Ishikawa (cell line): Measurements from ENCODE around the gene GALM.
A peak's percentile ranks its signal among the peaks of the same experiment; 100 is the strongest.

Experiments
- CEBPB ChIP-seq: IDR thresholded peaks from 2 replicates; pipeline ENCODE4 v1.6.1; 2012
- CREB1 ChIP-seq: IDR thresholded peaks from 2 replicates; pipeline ENCODE4 v1.6.1; 2012; ENCODE audit warnings: low read depth
- EGR1 ChIP-seq: IDR thresholded peaks from 2 replicates; pipeline ENCODE4 v1.6.1; 2012
- EP300 ChIP-seq: IDR thresholded peaks from 2 replicates; pipeline ENCODE4 v1.6.1; 2012; ENCODE audit warnings: borderline replicate concordance
- FOXM1 ChIP-seq: IDR thresholded peaks from 2 replicates; pipeline ENCODE4 v1.6.1; 2012; ENCODE audit warnings: low read depth, borderline replicate concordance
- MAX ChIP-seq: IDR thresholded peaks from 2 replicates; pipeline ENCODE4 v1.6.1; 2012
- NFIC ChIP-seq: IDR thresholded peaks from 2 replicates; pipeline ENCODE4 v1.6.1; 2012
- RAD21 ChIP-seq: IDR thresholded peaks from 2 replicates; pipeline ENCODE4 v1.6.1; 2012; ENCODE audit warnings: low read depth
- REST ChIP-seq: IDR thresholded peaks from 2 replicates; pipeline ENCODE4 v1.6.1; 2012; ENCODE audit warnings: low read depth, mild to moderate bottlenecking
- TAF1 ChIP-seq: IDR thresholded peaks from 2 replicates; pipeline ENCODE4 v1.6.1; 2012; ENCODE audit warnings: low read depth, mild to moderate bottlenecking
- TCF12 ChIP-seq: IDR thresholded peaks from 2 replicates; pipeline ENCODE4 v1.6.1; 2012; ENCODE audit warnings: low read depth
- TEAD4 ChIP-seq: IDR thresholded peaks from 2 replicates; pipeline ENCODE4 v1.6.1; 2012
- USF1 ChIP-seq: IDR thresholded peaks from 2 replicates; pipeline ENCODE4 v1.6.1; 2012
- YY1 ChIP-seq: IDR thresholded peaks from 2 replicates; pipeline ENCODE4 v1.6.1; 2012; ENCODE audit warnings: low read depth
- ZBTB7A ChIP-seq: IDR thresholded peaks from 2 replicates; pipeline ENCODE4 v1.6.1; 2012; ENCODE audit warnings: low read depth

Gene GALM

GRCh38 chr2:38751596-38752410 is 85.9 kb downstream of the GALM start:
- no peak for TF ChIP-seq TAF1
- peak; percentile 7; the same call in 1 of the 2 replicates for TF ChIP-seq TCF12

GRCh38 chr2:38754049-38754448 is 88.1 kb downstream of the GALM start:
- TF ChIP-seq CEBPB (no peak), RAD21 (no peak), NFIC (no peak), TCF12 (no peak), TAF1 (no peak)

- TF ChIP-seq USF1: no peak
- TF ChIP-seq CEBPB: no peak
- no peak for TF ChIP-seq TAF1
- no peak for TF ChIP-seq EGR1
- TF ChIP-seq TCF12: no peak
- TF ChIP-seq FOXM1: no peak
- no peak for TF ChIP-seq CREB1
- no peak for TF ChIP-seq MAX
- TF ChIP-seq REST: no peak
Observed at GRCh38 chr2:38754506-38754905, 88.6 kb downstream of the GALM start.

GRCh38 chr2:38763228-38763627 is 97.3 kb downstream of the GALM start:
- TF ChIP-seq RAD21 (no peak), TCF12 (no peak), TAF1 (no peak), REST (no peak), EP300 (no peak), CREB1 (no peak), FOXM1 (no peak), CEBPB (no peak), NFIC (no peak), USF1 (no peak), TEAD4 (no peak), ZBTB7A (no peak), MAX (no peak), EGR1 (no peak), YY1 (no peak)

GRCh38 chr2:38763728-38764127 is 97.8 kb downstream of the GALM start:
- no peak for TF ChIP-seq TEAD4
- no peak for TF ChIP-seq EGR1
- TF ChIP-seq CREB1: no peak
- TF ChIP-seq TAF1: no peak
- TF ChIP-seq REST: no peak
- no peak for TF ChIP-seq TCF12
- no peak for TF ChIP-seq RAD21
- TF ChIP-seq MAX: no peak
- no peak for TF ChIP-seq CEBPB
- TF ChIP-seq ZBTB7A: no peak
- no peak for TF ChIP-seq USF1
- TF ChIP-seq EP300: no peak
- no peak for TF ChIP-seq FOXM1
- TF ChIP-seq YY1: no peak
- no peak for TF ChIP-seq NFIC
